HG02840 (cell line): ENCODE data around the gene SPATA21.
A peak's percentile ranks its signal among the peaks of the same experiment; 100 is the strongest.
"Not testable (repeated sequence)": the region's sequence is repeated elsewhere in the genome, so short reads cannot be mapped to it uniquely, and the experiment has no call there.

ENCODE experiments used
- ATAC-seq: cut with Tn5 transposase; IDR thresholded peaks from one replicate; pipeline ENCODE4 v1.9.1; 2021; ENCODE audit warnings: mild to moderate bottlenecking, moderate library complexity, moderate number of reproducible peaks; ENCODE audit not compliant: unreplicated experiment, low FRiP score

SPATA21 gene

DNA sequence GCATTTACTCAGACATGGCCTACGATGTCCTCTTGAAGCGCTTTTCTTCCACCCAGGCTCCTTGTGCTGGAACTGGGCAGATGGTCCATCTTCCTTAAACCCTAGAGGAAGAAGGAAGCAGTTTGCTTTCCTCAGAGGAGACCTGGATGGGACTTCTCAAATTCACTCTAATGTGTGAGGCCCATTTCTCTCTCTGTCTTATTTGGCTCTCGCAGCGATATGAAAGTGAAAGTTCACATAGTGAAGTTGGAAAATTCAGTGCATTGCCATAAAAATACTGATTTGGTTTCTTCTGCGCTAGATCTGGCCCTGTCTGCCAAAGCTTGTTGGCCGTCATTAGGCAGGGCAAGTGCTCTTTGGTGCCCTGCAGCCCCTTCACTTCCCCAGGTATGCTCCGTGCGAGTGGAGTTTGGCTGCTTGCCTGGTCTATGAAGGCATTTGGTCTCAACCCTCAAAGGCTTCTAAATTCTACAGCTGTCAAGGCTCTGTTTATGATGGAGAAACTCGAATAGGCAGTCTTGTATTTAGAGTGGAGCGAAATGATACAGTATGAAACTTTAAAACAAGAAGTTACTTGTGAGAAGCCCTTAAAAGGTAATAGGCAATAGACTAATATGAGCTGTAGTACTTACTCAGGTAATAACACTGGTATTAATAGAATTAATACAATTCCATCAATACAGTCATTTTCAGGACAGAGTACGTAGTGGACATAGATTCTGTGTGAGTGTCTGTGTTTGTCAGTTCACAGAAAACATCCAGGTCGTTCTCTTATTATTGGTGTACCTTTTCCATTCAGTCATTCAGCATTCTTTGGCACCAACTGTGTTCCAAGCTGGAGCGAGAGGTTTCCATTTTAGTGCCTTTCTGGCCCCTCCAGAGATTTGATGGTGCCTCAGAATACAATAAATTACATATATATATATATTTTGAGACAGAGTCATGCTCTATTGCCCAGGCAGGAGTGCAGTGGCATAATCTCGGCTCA, 49.7 kb downstream of the SPATA21 start:
- ATAC-seq: no peak

DNA sequence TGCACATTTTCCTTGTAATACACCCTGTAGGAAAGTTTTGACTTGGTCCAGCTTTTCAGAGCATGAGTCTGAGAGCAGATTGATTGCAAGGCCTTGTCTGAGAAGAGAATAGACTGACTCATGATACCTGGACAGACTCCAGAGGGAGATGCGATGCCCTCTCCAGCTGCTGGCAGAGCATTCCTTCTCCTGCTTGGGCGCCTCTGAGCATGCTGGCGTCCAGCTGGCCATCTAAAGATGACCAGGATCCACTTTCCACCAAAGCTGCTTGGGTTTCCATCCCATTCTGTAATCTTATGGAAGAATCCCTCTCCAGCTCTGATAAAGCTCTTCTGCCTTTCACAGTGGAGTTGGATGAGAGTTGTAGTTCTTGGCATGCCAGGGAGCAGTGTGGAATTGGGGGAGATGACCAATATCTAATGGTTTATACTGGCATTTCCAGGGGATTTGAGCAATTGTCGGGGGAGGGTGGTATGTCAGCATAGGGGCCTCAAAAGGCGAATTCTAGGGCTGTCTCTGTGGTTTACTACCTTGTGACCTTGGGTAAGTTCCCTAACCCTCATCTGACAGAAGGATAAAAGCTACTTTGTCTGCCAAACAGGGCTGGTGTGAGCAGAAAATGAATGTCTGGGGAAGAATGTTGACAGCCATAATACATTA, 50.6 kb downstream of the SPATA21 start:
- no peak for ATAC-seq

DNA sequence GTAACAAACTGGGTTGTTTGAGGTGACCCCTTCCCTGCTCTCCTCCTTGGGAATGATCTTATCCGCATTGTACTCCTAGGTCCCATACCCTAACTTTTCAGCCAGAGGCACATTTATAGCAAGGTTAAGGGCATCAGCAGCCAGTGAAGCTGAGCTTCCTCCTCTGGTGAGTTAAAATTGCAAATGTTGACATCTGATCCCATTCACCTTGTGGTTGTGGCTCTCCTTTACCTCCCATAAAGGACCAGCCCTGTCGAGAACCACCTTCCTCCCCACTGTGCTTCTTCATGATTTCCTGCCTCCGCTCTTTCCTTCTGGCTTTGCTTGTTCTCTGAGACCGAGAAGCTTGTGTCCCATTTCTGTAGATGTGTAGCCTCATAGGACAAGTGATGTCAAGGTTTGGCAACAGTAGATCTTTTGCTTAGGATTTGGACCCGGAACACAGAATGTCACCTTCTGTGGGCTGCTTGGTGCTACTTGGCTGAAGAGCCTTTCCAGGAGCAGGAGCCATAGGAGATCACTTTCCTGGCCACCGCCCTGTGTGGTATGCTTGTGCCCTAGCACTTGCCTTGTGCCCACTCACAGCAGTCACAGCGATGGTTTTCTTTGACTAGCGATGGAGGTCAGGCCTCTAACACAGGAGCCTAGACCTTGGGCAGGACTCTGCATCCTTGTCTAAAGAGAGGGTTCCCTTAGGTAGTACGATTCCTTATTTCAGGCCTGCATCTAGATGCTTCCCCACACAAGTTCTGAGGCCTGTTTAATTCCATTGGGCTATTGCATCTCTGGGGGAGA, 51.4 kb downstream of the SPATA21 start:
- no peak for ATAC-seq

DNA sequence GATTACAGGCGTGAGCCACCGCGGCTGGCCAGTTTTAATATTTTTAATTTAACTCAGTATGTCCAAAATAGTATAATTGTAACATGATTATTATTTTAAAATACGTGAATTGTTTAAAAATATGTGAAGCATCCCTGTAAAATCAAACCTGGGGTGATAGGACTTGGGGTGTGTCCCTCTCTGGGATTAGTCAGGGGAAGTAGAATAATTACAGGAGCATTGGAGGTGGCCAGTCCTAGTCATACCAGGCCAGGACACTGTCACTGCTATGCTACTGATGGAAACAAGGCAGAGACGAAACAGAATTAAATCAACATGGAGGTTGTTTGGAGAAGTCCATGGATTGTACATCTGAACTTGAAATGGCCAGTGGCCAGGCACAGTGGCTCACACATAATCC, 53.3 kb downstream of the SPATA21 start:
- ATAC-seq: no peak

DNA sequence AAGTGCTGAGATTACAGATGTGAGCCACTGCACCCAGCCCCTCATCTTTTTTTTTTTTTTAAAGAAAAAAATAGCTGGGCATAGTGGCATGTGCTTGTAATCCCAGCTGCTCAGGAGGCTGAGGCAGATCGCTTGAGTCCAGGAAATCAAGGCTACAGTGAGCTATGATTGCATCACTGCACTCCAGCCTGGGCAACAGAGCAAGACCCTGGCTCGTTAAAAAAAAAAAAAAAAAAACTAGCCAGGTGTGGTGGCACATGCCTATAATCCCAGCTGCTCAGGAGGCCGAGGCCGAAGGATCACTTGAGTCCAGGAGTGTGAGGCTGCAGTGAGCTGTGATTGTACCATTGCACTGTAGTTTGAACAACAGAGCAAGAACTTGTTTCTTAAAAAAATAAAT, 56.4 kb downstream of the SPATA21 start:
- ATAC-seq: no peak

DNA sequence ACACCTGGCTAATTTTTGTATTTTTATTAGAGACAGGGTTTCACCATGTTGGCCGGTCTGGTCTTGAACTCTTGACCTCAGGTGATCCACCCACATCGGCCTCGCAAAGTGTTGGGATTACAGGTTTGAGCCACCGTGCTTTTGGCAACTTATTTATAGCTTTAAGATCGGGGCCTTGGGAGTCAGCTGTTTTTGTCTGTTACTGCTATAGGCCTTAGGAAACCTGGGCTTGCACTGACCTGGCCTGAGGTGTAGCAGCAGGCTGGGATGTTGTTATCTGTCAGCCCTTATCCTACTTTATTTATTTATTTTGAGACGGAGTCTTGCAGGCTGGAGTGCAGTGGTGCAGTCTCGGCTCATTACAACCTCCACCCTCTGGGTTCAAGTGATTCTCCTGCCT, 58.8 kb downstream of the SPATA21 start:
- no peak for ATAC-seq

DNA sequence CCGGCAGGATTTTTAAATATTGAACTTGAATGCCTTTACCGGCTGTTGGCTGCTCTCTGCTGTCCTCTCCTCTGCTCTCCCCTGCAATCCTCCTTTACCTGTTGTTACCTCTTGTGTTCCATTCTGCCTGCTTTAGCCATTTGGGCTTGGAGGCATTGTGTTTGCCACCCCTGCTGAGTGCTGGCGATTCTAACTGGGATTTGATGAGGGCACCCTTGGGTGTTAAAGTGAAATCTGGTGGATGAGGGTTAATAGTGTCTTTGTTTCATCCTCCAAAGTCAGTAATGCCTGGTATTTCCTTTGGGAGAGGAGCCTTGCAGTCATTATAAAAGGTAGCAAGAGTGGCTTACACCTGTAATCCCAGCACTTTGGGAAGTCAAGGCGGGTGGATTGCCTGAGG, 60.3 kb downstream of the SPATA21 start:
- ATAC-seq: no peak

DNA sequence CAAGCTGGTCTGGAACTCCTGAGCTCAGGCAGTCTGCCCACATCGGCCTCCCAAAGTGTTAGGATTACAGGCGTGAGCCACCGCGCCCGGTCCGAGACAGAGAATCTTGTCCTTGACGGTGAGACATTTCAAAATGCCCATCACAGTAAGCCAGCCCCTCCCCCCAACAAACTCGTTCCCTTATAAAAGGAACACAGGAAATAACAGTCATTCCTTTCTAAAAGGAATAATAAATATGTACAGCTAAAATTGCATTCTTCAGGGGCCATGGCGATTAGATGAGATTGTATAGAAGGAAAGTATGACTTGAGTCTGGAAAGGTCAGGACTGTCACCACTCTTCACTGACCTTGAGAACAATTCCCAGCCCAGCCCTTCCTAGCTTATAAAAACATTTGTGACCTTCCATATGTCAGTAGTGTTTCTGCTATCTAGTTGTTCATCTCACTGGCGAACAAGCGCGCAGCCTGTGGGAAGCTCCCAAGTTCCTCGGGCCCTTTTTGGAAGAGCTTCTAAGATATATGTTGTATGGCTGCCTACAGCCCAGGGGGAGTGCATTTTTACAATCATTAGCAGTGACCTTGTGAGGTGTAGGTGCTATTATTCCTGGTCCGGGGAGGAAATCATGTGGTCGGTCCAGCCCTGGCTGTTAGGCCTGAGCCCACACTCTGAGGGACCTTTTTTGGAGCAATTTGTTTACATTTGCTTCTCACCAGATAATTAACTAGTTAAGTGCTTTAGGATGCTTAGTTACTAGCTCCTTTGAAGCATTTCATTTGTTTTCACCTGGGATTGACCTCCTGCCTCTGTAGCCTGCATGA, 61.5 kb downstream of the SPATA21 start:
- no peak for ATAC-seq

DNA sequence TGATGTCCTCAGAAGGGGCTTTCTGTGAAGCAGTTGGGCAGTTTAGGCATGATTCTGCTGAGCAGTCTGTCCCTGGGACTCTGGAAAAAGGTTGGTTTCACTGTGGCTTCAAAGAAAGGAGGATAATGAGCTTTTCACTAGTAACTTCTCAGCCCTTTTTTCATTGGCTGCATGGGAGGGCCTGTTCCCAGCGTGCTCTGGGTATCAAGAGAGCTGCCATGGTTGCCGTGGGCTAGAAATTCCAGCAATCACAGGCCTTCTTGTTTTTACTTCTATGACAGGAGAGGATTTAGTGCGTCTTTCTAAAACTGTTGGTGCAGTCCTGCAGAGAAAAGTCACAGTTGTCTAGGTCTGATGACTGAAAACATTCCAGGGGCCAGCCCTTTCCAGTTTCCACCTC, 63.0 kb downstream of the SPATA21 start:
- ATAC-seq: no peak

DNA sequence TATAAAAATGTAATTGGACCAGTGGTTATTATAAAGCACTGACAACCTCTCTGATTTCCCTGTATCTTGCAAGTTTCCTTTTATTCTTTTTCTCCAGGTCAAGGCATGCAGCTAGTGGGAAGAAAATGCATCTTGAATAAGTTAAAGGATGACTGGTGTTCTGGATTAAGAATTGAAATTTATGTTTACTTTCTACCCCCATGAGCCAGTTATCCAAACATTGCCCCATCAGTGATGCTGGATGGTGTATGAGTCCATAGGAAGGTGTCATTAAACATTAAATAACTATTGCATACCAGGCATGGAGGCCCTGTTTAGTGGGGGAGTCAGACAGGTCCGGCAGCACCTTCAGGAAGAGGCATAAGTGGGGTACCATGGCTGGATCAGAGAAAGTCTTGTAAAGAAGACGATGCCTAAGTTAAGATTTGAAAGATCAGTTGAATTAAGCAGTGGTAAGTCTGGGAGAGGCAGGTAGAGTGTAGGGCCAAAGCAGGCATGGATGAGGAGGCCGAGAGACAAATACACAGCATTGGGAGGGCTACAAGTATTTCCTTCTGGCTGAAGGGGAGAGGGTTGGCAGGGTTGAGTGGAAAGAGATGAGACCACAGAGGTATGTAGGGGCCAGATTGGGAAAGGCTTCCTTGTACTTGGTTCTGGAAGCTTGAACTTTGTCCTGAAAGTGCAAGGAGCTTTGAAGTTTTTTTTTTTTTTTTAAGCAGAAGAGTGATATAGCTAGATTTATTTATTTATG, 64.5 kb downstream of the SPATA21 start:
- no peak for ATAC-seq

DNA sequence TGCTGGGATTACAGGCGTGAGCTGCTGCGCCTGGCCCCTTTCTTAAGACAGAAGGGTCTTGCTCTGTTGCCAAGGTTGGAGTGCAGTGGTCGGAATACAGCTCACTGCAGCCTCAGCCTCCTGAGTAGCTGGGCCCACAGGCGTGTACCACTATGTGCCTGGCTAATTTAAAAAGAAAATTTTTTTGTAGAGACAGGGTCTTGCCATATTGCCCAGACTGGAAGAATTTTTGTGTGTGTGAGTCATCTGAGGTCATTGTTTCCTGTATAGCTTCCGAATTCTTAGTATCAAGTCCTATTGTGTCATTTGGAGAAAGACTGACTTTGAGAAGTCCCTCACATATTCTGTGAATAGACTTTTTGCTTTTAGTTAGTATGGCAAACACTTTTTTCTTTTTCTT, 65.5 kb downstream of the SPATA21 start:
- ATAC-seq: no peak

DNA sequence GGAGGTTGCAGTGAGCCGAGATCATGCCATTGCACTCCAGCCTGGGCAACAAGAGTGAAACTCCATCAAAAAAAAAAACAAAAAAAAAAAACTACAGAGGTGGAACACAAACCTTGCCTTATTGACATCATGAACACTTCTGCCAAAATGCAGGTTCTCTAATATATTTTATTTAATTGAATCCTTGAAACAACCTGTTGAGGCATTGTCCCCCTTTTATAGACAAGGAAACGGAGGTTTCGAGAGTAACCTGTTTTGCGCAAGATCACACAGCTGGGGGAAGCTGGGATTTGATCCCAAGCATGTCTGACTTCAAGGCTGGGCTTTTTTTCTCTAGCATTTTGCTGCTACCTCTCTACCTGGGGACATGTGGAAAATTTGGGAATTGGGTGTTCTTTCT, 67.4 kb downstream of the SPATA21 start:
- no peak for ATAC-seq

DNA sequence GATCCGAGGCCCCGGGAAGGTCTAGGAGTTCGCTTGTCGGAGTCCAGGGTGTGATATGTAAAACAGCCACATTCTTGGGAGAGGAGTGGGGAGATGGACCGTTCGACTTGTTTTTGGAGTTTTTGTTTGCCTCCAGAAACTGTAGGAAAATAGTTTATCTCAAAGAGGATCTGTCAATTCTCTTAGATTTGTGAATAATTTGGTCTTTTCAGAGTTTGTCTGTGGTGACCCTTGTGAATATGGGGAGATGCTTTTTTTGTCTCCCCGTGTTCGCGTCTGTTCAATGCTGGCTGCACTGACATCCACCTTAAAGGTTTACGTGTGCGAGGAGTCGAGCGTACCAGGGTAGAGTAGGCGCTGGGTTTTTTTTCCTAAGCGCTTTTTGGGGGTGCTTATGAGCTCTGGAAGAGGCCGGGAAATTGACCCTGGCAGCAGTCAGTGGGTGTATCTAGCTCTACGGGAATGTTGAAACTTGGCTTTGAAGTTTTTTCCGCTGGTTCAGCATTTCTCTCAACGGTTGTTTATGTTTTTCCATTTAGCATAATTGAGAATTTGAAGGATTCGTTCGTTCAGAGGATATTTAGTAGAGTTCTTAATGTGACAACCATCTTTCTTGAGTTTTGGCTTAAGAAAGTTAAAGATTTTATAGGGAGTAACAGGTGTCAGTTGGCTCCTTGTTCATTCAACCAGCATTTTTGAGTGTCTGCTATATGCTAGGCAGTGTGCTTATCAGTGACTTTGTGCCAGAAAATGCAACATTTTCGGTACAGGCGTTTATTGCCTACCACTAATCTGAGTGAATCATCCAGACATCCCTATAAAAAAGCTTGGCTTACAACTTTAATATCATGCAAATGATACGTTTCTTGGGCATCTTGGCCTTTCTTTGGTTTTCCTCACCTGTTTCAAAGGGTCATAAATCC, 69.0 kb downstream of the SPATA21 start:
- no peak for ATAC-seq

DNA sequence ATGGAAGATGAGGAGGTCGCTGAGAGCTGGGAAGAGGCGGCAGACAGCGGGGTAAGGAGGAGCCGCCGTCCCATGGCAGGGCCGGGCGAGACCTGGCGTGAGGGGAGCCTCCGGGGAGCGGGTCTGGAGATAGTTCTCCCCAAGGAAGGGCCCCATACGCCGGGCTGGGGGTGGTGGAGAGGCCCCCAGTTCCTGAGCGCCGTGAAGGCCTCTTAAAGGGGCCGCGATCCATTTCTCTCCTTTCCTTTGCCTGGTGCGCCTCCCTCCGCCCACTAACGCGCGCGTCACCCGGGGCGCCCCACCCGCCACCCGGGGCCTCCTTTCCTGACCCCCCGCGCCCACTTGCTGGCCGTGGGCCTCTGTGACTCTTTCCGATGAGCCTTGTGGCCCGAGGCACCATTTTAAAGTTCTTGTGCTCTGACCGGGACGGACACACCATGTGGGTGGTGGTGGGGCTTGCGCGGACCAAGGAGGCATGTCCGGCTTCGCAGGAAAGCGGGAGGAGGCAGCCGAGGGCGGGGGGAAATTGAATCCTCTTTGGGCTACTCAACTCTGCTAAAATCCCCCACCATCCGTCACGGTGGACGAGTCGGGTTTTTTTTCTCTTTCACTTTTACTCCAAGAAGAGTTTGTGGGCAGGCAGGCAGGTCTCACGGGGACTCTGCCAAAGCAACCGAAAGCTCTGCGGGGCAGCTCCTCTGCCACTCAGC, 69.8 kb downstream of the SPATA21 start:
- ATAC-seq: peak; percentile 68

DNA sequence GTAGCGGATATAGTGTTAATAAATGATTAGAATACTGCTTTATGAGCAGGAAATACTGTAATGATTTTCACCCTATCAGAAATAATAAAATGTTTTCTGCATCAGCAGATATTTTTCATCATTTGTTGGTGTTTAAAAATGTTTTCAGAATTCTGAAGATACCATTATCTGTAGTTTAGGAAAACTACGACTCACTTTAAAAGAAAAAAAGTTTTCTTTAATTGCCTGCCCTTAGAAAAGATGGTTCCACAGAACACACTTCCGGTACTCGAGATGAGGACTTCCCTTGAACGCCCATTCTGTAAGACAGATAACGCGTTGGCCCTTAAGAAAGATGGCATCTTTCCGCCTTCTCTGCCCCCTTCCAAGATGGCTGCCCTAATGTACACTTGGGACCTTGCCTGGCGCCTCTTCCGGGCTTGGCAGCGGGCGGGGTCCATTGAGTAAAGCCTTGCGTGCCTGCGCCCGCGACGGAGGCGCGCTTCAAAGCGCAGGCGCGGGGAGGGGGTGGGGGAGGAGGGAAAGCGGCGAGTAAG, 70.4 kb downstream of the SPATA21 start, which contains the start of gene SZRD1:
SZRD1 (plus strand) TSS at position 521 of the 536 bp plus-strand sequence. CDS start 16 bp downstream, outside the sequence.
- peak; percentile 69 for ATAC-seq

DNA sequence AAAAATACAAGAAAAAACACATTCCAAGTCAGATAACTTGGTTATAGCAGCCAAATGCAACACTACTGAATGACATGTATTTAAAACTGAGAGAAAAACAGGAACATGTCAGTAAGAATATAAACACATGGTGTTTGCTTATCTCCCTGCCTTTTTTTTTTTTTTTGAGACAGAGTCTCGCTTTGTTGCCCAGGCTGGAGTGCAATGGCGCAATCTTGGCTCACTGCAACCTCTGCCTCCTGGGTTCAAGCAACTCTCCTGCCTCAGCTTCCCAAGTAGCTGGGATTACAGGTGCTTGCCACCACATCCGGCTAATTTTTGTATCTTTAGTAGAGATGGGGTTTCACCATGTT, 72.1 kb downstream of the SPATA21 start:
- ATAC-seq: not testable (repeated sequence)

DNA sequence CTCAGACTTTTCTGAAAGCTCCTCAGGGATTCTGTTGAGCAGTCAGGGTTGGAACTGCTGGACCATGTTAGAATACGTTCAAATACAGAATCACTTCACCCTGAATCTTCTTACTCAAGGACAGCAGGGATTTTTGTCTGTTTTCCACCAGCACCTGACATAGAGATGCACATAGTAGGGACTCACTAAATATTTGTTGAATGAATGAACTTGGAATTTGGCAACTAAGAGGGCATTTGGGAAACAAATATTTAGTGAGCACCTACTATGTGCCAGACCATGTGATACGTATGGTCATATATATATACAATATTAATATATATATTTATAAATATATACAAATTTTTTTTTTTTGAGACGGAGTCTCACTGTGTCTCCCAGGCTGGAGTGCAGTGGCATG, 80.4 kb downstream of the SPATA21 start:
- no peak for ATAC-seq
